ENCODE results near the gene SLC34A1.

SLC34A1 gene

GRCh38 chr5:177386542-177386941 lies 2.3 kb downstream of the SLC34A1 start:
- no peak for DNase-seq (ENCODE audit: low read depth in 2 of 2, low spot score in 1 of 2)

- DNase-seq (ENCODE audit: low read depth in 2 of 2, low spot score in 1 of 2) = no peak
Measured at GRCh38 chr5:177387405-177387804, 3.2 kb downstream of the SLC34A1 start.

GRCh38 chr5:177388521-177389052 lies 4.4 kb downstream of the SLC34A1 start:
- DNase-seq (ENCODE audit: low read depth in 2 of 2, low spot score in 1 of 2) = no peak

DNA sequence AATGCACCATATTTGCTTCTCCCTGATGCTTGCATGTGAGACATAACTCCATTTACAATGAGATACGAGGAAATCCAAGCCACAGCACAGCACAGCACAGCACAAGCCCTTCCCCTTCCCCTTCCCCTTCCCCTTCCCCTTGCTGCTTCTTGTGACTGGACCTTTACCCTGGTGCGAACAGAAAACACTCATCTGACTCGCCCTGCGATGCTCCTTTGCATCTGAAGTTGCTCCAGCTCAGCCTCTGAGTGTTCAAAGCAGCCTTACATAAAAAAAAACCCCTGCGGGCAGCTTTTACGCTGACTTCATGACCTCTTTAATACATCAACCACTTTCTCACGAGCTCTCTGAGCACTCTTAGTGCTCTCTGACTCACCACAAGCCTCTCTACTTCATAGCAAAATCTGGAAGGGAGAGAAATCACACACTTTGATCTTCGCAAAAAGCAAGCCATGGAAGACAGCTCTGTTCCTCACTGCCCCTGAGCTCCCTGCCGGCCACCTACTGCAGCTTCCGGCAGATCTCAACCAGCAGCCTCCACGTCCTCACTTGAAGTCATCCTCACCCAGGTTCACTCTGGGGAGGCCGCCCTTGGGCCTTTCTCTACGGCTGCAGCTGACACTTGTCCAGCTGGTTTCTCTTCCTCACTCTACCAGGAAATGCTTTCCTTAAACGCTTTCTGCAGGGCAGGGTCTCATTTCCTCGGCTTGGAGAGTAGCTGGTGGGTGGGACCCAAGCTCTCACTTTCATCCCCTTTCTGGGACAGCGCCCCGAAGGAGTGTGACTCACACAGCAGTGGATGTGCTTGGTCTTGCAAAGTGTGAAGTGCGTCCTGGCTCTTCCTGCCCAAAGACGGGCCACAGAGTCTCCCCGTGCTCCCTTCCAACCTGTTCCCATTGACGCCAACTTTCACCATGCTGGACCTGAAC lies 5.3 kb downstream of the SLC34A1 start:
- peak in 1 of 2 donors; percentile 33 for DNase-seq (ENCODE audit: low read depth in 2 of 2, low spot score in 1 of 2)

- DNase-seq (ENCODE audit: low read depth in 2 of 2, low spot score in 1 of 2) = peak; percentile 69 to 78
Measured at GRCh38 chr5:177390363-177391300, 6.4 kb downstream of the SLC34A1 start.

GRCh38 chr5:177392765-177393164 lies 8.5 kb downstream of the SLC34A1 start:
- DNase-seq (ENCODE audit: low read depth in 2 of 2, low spot score in 1 of 2) = no peak

DNA sequence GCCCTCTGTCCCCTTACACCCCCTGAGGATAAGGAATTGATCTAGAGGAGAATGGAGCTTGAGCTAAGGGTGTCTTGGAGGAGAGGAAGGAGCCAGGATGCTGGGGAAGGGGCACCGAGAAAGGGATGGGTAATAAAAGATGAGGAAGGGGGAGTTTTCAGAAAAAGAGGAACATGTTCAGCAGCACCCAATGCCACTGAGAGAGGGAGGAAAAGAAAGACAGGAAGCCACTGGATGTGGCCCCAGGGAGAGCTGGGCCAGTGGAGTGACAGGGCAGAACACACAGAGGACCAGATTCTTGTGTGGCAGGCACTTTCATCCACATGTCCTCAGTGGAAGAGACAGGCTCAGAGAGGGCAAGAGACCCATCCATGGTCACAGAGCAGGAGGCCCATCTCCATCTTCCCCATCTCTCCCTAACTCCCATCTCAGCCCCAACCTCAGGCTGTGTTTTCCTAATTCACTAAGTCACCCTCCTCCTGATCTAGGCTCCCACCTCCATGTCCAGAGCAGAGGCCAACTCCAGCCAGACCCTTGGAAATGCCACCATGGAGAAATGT lies 9.1 kb downstream of the SLC34A1 start:
- no peak for DNase-seq (ENCODE audit: low read depth in 2 of 2, low spot score in 1 of 2)

- DNase-seq (ENCODE audit: low read depth in 2 of 2, low spot score in 1 of 2) = no peak
Measured at GRCh38 chr5:177393990-177394389, 9.8 kb downstream of the SLC34A1 start.

GRCh38 chr5:177396078-177396477 lies 11.8 kb downstream of the SLC34A1 start:
- no peak for DNase-seq (ENCODE audit: low read depth in 2 of 2, low spot score in 1 of 2)

DNA sequence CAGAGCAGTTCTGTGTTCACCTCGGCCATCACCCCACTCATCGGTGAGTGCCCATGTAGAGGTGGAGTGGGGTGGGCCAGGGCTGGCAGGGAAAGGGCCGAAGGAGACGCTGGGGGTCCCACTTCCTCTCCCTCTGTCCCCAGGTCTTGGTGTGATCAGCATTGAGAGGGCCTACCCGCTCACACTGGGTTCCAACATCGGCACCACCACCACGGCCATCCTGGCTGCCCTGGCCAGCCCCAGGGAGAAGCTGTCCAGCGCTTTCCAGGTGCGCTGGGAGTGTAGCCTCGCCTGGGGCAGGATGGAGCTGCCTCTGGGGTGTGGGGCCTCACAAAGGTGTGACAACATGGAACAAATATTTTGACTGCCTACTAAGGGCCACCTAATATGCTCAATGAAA lies 12.6 kb downstream of the SLC34A1 start:
- DNase-seq (ENCODE audit: low read depth in 2 of 2, low spot score in 1 of 2) = no peak

- DNase-seq (ENCODE audit: low read depth in 2 of 2, low spot score in 1 of 2) = no peak
Measured at GRCh38 chr5:177397875-177398390, 13.7 kb downstream of the SLC34A1 start.

- DNase-seq (ENCODE audit: low read depth in 2 of 2, low spot score in 1 of 2) = no peak
Measured at GRCh38 chr5:177399997-177400868, 16.0 kb downstream of the SLC34A1 start, which contains the start of gene PFN3. Gene PFN3 (minus strand): TSS chr5:177400661. CDS start chr5:177400576, 85 bp downstream.

GRCh38 chr5:177402271-177403043 lies 18.2 kb downstream of the SLC34A1 start:
- no peak for DNase-seq (ENCODE audit: low read depth in 2 of 2, low spot score in 1 of 2)

DNA sequence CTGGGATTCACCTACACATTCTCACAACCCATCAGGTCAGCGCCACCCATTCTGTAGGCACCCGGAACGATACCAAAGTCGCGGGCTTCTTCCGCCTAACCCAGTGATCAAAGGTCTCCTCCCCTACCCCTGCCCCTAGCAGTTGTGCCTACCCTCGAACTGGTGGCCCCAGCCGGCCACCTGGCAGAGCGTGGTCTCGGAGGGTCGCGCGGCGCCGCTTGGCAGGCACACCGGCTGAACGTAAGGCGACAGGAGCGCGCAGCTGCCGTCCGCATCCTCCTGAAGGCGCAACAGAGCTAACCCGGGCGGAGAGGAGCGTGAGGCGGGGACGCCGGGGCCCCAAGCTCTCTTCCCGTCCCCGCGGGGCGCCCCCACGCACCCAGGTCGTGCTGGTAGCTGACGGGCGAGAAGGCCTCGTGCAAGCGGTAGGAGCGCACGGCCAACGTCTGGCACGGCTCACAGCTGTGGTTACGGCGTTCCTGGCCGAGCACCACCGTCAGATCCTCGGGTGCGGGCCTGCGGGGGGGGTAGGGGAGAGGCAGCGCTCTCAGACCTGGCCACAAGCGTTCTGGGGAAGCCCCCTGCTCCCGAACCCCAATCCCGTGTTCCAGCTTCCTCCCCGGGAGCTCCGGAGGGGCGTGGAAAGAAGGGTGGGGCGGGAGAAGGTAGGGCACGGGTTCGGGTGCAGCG lies 19.0 kb downstream of the SLC34A1 start:
- DNase-seq (ENCODE audit: low read depth in 2 of 2, low spot score in 1 of 2) = no peak

GRCh38 chr5:177403792-177404640 lies 19.8 kb downstream of the SLC34A1 start:
- peak in 1 of 2 donors; percentile 75 for DNase-seq (ENCODE audit: low read depth in 2 of 2, low spot score in 1 of 2)

DNA sequence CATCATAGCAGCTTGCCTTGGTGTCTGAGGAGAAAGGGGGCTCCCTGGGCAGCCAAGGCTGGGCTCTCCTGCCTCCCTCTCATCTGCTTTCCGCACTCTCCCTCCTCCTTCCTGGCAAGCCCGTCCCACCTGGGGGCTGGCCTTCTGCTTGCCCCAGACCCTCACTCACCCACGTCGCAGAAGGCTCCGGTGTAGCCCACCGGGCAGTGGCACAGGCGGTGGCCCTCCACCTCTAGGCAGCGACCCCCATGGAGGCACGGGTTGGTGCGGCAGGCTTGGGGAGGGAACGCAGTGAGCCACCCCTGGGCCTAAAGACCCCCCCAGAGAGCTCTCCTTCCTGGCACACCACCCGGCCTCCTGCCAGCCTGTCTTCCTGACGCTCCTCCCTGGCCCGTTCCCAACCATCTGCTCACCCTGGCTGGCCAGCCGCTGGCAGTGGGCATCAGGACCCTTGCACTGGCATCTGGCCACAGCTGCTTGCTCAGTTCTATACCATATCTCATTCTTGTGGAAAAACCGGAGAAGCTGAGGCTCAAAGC lies 20.5 kb downstream of the SLC34A1 start:
- no peak for DNase-seq (ENCODE audit: low read depth in 2 of 2, low spot score in 1 of 2)

GRCh38 chr5:177405312-177405711 lies 21.1 kb downstream of the SLC34A1 start:
- no peak for DNase-seq (ENCODE audit: low read depth in 2 of 2, low spot score in 1 of 2)
